Mucosa of gallbladder (tissue), 1 donor: ENCODE measurements around the gene MGST1. TPM values are rescaled to one million over a fixed set of nuclear protein-coding genes. Genes with fewer than 3 reads are reported as not detected.
A peak's percentile ranks its signal among the peaks of the same experiment; 100 is the strongest.
"Not testable (repeated sequence)": the region's sequence is repeated elsewhere in the genome, so short reads cannot be mapped to it uniquely, and the experiment has no call there.

Source experiments
- DNase-seq: peaks from one replicate; pipeline ENCODE4 v3.0.0-alpha.2; 2020; ENCODE audit warnings: low spot score
- total RNA-seq: library from RNA; stranded (reverse); gene quantifications from one replicate; pipeline ENCODE4 v1.2.1, GENCODE V29; 2021
- donor health status: DM: no; HTN: no; CAD: no.

MGST1 gene
- total RNA-seq, 1 donor from 2014 or later: 410 TPM

GRCh38 chr12:16352481-16352880, 5.0 kb downstream of the MGST1 start:
- DNase-seq: no peak

GRCh38 chr12:16358878-16359277, 11.4 kb downstream of the MGST1 start:
- DNase-seq: no peak

- DNase-seq: no peak
Observed at GRCh38 chr12:16359512-16360491, 12.4 kb downstream of the MGST1 start.

GRCh38 chr12:16361142-16361783, 13.8 kb downstream of the MGST1 start:
- DNase-seq: peak; percentile 23

GRCh38 chr12:16362550-16362949, 15.1 kb downstream of the MGST1 start:
- no peak for DNase-seq

- DNase-seq: no peak
Observed at GRCh38 chr12:16369156-16369555, 21.7 kb downstream of the MGST1 start.

GRCh38 chr12:16370096-16370495, 22.7 kb downstream of the MGST1 start:
- DNase-seq: no peak

GRCh38 chr12:16382652-16383312, 35.3 kb downstream of the MGST1 start:
- DNase-seq: peak; percentile 26

GRCh38 chr12:16384732-16385131, 37.3 kb downstream of the MGST1 start:
- DNase-seq: no peak

GRCh38 chr12:16385782-16386646, 38.6 kb downstream of the MGST1 start:
- peak; percentile 38 for DNase-seq

GRCh38 chr12:16387919-16388318, 40.5 kb downstream of the MGST1 start:
- DNase-seq: no peak

- DNase-seq: no peak
Observed at GRCh38 chr12:16389594-16389993, 42.1 kb downstream of the MGST1 start.

GRCh38 chr12:16392846-16393535, 45.5 kb downstream of the MGST1 start:
- DNase-seq: no peak

GRCh38 chr12:16399101-16399500, 51.7 kb downstream of the MGST1 start:
- no peak for DNase-seq

- DNase-seq: not testable (repeated sequence)
Observed at GRCh38 chr12:16401835-16402234, 54.4 kb downstream of the MGST1 start.

GRCh38 chr12:16407346-16407745, 59.9 kb downstream of the MGST1 start:
- DNase-seq: no peak

Other genes with a start within 250 kb of the MGST1 start
- gene SLC15A5, start 70.0 kb upstream of the MGST1 start, total RNA-seq: not detected